Nephron progenitor cell (in vitro differentiated cells): ENCODE data around the gene RSPH9.

Source experiments
- DNase-seq: peaks from one replicate; pipeline ENCODE4 v3.0.0; 2021
- H3K27ac Mint-ChIP-seq: 2 replicates; pipeline ENCODE4 v1.8.0; 2021; ENCODE audit warnings: mild to moderate bottlenecking, moderate library complexity, mixed read lengths
- H3K27me3 Mint-ChIP-seq: 2 replicates; pipeline ENCODE4 v1.8.0; 2021; ENCODE audit warnings: mild to moderate bottlenecking, low read depth, mixed read lengths; ENCODE audit not compliant: poor library complexity
- H3K36me3 Mint-ChIP-seq: 2 replicates; pipeline ENCODE4 v1.8.0; 2021; ENCODE audit warnings: low read depth, mixed read lengths
- H3K4me1 Mint-ChIP-seq: 2 replicates; pipeline ENCODE4 v1.8.0; 2021; ENCODE audit warnings: mixed read lengths
- H3K4me3 Mint-ChIP-seq: 2 replicates; pipeline ENCODE4 v1.8.0; 2021; ENCODE audit warnings: mild to moderate bottlenecking, moderate library complexity, mixed read lengths
- H3K9me3 Mint-ChIP-seq: 2 replicates; pipeline ENCODE4 v1.8.0; 2021; ENCODE audit warnings: mild to moderate bottlenecking, moderate library complexity, mixed read lengths
- TF ChIP-seq, protein P1 (sequence below): fragments of 200-600 bp; sonication (generic); IDR thresholded peaks from 2 replicates; pipeline ENCODE4 v1.5.0; 2021; ENCODE audit warnings: antibody characterized with exemption

RSPH9 gene

DNA sequence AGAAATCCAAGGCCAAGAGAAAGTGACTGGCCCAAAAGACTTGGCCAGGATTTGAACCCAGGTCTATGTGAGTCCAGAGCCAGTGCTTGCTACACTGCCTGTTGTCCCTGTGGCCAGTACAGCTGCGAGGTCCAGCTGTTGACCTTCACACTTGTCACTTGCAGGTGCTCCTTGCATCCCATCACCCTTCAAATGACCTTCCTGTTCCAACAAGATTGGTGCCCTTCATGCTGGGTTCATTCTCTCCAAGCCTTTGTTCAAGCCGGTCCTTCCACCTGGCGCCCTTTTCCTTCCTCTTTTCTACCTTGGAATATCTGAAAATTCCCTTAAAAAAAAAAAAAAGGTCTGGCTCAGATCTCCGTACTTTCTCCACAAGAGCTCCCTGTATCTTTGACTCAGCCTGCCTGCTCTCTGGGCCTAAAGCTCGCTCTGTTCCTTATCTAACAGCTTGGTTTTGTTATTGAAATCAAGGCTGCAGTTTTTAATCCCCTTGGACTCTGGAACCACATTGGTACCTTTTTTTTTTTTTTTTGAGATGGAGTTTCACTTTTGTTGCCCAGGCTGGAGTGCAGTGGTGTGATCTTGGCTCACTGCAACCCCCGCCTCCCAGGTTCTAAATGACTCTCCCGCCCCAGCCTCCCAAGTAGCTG, 64.9 kb downstream of the RSPH9 start:
- H3K27me3 Mint-ChIP-seq: peaks cover 14% of the 10 kb centered on the region
- H3K27ac Mint-ChIP-seq: no peak overlapping the region
- DNase-seq: no peak
- TF ChIP-seq, protein P1, sequence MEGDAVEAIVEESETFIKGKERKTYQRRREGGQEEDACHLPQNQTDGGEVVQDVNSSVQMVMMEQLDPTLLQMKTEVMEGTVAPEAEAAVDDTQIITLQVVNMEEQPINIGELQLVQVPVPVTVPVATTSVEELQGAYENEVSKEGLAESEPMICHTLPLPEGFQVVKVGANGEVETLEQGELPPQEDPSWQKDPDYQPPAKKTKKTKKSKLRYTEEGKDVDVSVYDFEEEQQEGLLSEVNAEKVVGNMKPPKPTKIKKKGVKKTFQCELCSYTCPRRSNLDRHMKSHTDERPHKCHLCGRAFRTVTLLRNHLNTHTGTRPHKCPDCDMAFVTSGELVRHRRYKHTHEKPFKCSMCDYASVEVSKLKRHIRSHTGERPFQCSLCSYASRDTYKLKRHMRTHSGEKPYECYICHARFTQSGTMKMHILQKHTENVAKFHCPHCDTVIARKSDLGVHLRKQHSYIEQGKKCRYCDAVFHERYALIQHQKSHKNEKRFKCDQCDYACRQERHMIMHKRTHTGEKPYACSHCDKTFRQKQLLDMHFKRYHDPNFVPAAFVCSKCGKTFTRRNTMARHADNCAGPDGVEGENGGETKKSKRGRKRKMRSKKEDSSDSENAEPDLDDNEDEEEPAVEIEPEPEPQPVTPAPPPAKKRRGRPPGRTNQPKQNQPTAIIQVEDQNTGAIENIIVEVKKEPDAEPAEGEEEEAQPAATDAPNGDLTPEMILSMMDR: no peak
- H3K9me3 Mint-ChIP-seq: peaks cover 3% of the 10 kb centered on the region
- no peak overlapping the region for H3K4me3 Mint-ChIP-seq
- no peaks in the 10 kb centered on the region for H3K36me3 Mint-ChIP-seq
- H3K4me1 Mint-ChIP-seq: peaks cover 70% of the 10 kb centered on the region

DNA sequence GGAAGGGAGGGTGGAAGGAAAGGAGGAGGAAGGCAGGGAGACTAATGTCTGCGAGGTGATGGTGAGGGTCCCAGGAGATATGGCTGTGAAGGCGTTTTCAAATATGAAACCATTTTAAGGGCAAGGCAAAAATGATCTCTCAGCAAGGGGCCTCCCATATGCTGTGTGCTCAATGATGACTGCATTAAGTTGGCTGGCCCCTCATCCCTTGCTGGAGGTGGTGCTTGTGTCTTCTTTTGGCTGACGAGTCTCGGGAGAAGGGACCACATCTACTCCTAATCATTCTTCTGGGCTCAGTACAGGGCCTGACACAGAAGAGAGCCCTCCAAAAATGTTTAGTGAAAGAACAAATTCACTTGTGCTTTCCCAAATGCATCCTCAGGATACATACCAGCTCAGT, 65.7 kb downstream of the RSPH9 start:
- H3K27ac Mint-ChIP-seq: no peak overlapping the region
- TF ChIP-seq, protein P1: no peak
- no peak overlapping the region for H3K4me3 Mint-ChIP-seq
- peaks cover 3% of the 10 kb centered on the region for H3K9me3 Mint-ChIP-seq
- H3K36me3 Mint-ChIP-seq: no peaks in the 10 kb centered on the region
- no peak for DNase-seq
- H3K4me1 Mint-ChIP-seq: peaks cover 68% of the 10 kb centered on the region
- H3K27me3 Mint-ChIP-seq: peaks cover 15% of the 10 kb centered on the region

DNA sequence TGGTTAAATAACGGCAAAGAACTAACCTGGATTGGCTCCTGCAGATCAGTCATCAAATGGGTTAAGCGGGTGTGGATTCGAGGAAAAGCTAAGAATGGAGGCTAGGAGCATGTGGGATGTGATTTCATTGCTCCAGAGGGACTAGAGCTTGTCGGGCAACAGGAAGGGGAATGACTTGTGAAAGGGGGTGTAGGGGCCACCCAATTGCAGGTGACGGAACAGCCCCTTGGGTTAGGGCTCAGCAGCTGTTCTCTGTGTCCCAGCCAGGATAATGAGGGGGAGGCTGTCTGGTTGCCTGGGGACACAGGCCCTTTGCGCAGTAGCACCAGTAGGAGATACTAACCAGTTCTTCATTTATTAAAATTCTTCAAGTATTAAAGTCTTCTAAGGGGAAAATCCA, 67.7 kb downstream of the RSPH9 start:
- Mint-ChIP-seq H3K9me3 (peaks cover 3% of the 10 kb centered on the region), H3K36me3 (no peaks in the 10 kb centered on the region), H3K4me1 (peaks cover 67% of the 10 kb centered on the region), H3K27ac (peak overlapping the region; percentile 75), H3K27me3 (peaks cover 13% of the 10 kb centered on the region), H3K4me3 (no peak overlapping the region)
- TF ChIP-seq, protein P1: no peak
- DNase-seq: no peak

- Mint-ChIP-seq H3K27ac (peak overlapping the region; percentile 91), H3K36me3 (no peaks in the 10 kb centered on the region), H3K4me1 (peaks cover 73% of the 10 kb centered on the region), H3K9me3 (peaks cover 3% of the 10 kb centered on the region), H3K27me3 (peaks cover 11% of the 10 kb centered on the region), H3K4me3 (no peak overlapping the region)
- TF ChIP-seq, protein P1: no peak
- no peak for DNase-seq
These were observed 68.9 kb downstream of the RSPH9 start for GRCh38 chr6:43713643-43714310.

- Mint-ChIP-seq H3K27ac (peak overlapping the region; percentile 91), H3K36me3 (no peaks in the 10 kb centered on the region), H3K9me3 (peaks cover 3% of the 10 kb centered on the region), H3K27me3 (peaks cover 11% of the 10 kb centered on the region), H3K4me3 (no peak overlapping the region), H3K4me1 (peaks cover 70% of the 10 kb centered on the region)
- TF ChIP-seq, protein P1: no peak
- peak; percentile 73 for DNase-seq
These were observed 69.6 kb downstream of the RSPH9 start for GRCh38 chr6:43714311-43715055.
